ENCODE data around the gene ANTXR1.

The ANTXR1 gene

GRCh38 chr2:69013142-69013839, at the start of gene ANTXR1:
Gene ANTXR1, plus strand, starts transcription at chr2:69013179. Its CDS starts 321 bp downstream, at chr2:69013500.
- no peak for DNase-seq (ENCODE audit: low read depth)

GRCh38 chr2:68964282-68964681, 48.7 kb upstream of the ANTXR1 start:
- DNase-seq (ENCODE audit: low read depth): no peak

GRCh38 chr2:68968221-68968620, 44.8 kb upstream of the ANTXR1 start:
- DNase-seq (ENCODE audit: low read depth): no peak

GRCh38 chr2:68969736-68970490, 43.1 kb upstream of the ANTXR1 start:
- DNase-seq (ENCODE audit: low read depth): no peak

GRCh38 chr2:68970566-68971265, 42.3 kb upstream of the ANTXR1 start:
- DNase-seq (ENCODE audit: low read depth): no peak

GRCh38 chr2:68971591-68972231, 41.3 kb upstream of the ANTXR1 start:
- no peak for DNase-seq (ENCODE audit: low read depth)

- DNase-seq (ENCODE audit: low read depth): no peak
These were observed 38.7 kb upstream of the ANTXR1 start, which contains the start of gene GKN1 for GRCh38 chr2:68974251-68974650. Gene GKN1, plus strand, starts transcription at chr2:68974636. Its CDS starts 42 bp downstream, at chr2:68974678.

GRCh38 chr2:68974946-68975665, 37.9 kb upstream of the ANTXR1 start:
- DNase-seq (ENCODE audit: low read depth): no peak

- no peak for DNase-seq (ENCODE audit: low read depth)
These were observed 37.1 kb upstream of the ANTXR1 start for GRCh38 chr2:68975844-68976243.

- no peak for DNase-seq (ENCODE audit: low read depth)
These were observed 35.5 kb upstream of the ANTXR1 start for GRCh38 chr2:68977453-68977852.

- DNase-seq (ENCODE audit: low read depth): no peak
These were observed 34.9 kb upstream of the ANTXR1 start for GRCh38 chr2:68978098-68978497.

- no peak for DNase-seq (ENCODE audit: low read depth)
These were observed 32.0 kb upstream of the ANTXR1 start for GRCh38 chr2:68980956-68981355.

GRCh38 chr2:68987021-68987503, 25.9 kb upstream of the ANTXR1 start:
- DNase-seq (ENCODE audit: low read depth): no peak

- no peak for DNase-seq (ENCODE audit: low read depth)
These were observed 23.9 kb upstream of the ANTXR1 start for GRCh38 chr2:68989035-68989434.

- no peak for DNase-seq (ENCODE audit: low read depth)
These were observed 20.6 kb upstream of the ANTXR1 start for GRCh38 chr2:68992341-68992740.

- no peak for DNase-seq (ENCODE audit: low read depth)
These were observed 20.0 kb upstream of the ANTXR1 start for GRCh38 chr2:68992933-68993332.

- no peak for DNase-seq (ENCODE audit: low read depth)
These were observed 19.3 kb upstream of the ANTXR1 start for GRCh38 chr2:68993660-68994059.

- DNase-seq (ENCODE audit: low read depth): no peak
These were observed 18.1 kb upstream of the ANTXR1 start for GRCh38 chr2:68994864-68995263.

- no peak for DNase-seq (ENCODE audit: low read depth)
These were observed 17.1 kb upstream of the ANTXR1 start for GRCh38 chr2:68995916-68996315.

GRCh38 chr2:68997401-68997800, 15.6 kb upstream of the ANTXR1 start:
- DNase-seq (ENCODE audit: low read depth): no peak

GRCh38 chr2:69001879-69002278, 11.1 kb upstream of the ANTXR1 start:
- no peak for DNase-seq (ENCODE audit: low read depth)

- no peak for DNase-seq (ENCODE audit: low read depth)
These were observed 9.2 kb upstream of the ANTXR1 start for GRCh38 chr2:69003731-69004130.

All from CMK (cell line).